Activated T-helper 1 cell treated with anti-CD3 and anti-CD28 coated beads, Interleukin-2, amount 50 U/mL, for 16 hours (primary cell): ENCODE data around the gene CLCN4.

Source experiments
- DNase-seq, 2 donors: peaks; one replicate each; pipeline ENCODE4 v3.0.0-alpha.2; 2020; ENCODE audit warnings: low read depth in 1 of 2, low spot score in 1 of 2

CLCN4 gene

DNA sequence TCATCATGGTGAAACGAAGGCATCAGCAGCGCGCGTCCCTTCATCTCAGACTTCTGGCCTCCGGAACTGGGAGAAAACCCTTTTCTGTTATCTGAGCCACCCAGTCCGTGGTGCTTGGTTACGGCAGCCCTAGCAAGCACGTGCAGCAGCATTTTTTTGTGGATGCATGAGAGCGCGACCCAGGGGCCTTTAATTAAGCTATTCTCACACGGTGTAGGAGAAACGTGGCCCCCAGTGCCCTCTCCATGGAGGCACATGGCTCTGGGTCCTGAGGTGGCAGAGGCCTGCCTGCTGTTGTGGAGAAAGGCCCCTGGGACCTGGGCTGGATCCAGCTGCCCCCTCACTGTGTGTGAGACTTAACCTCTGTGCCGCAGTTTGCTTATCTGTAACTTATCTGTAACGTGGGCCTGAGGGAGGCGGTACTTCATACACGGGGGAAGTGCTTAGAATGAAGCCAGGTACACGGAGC is 9.5 kb downstream of the CLCN4 start:
- no peak for DNase-seq

DNA sequence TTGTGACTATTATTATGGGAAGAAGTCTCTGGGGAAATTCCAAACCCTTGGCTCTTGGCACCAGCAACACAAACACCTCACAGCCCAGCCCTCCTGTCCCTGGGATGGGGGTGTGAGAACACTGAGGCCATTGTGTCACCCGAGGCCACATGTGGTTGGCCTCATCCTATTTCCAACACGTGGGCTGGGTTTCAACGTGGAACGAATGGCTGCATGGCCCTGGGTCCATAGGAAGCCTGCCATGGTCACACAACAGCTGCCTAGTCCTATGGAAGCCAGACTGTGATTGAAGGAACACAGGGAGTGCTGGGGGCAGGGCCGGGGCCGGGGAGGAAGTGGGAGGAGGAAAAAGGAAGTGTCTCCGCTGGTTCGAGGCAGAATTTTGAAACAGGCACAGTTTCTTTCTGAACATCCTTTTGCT is 10.0 kb downstream of the CLCN4 start:
- DNase-seq, result no peak

DNA sequence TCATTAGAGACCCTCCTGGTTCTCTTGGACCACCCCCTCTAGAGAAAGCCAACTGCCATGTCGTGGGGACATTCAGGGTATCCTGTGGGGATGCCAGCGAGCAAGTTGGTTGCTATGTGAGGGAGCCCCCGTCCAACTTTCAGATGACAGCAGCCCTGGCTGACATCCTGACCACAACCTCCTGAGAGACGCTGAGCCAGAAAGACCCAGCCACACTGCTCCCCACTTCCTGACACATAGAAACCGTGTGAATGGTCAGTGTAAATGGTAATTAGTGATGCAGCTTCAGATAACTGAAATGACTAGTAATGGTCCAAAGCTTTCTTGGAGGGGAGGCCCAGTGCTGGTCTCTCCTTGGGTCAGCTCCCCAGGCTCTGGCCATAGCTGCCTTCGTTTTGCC is 10.8 kb downstream of the CLCN4 start:
- DNase-seq, result no peak

DNA sequence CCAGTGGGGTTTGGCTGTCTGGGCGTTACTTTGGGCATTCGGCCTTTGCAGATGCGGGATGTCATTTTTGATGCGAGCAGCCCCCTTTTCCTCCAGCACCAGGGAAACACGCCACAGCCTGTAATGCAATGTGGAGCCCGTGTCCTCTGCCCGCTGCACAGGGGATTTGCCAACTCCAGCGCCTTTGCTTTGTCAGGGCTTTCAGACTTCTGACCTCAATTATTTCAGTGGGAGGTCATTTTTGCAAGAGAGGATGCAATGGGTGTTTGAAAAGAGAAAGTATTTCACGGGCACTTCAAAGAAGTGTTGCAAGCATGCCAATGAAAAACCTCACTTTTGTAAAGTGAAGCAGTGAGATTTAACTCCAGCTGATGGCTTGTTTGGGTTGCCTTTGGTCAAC is 11.5 kb downstream of the CLCN4 start:
- no peak for DNase-seq

DNA sequence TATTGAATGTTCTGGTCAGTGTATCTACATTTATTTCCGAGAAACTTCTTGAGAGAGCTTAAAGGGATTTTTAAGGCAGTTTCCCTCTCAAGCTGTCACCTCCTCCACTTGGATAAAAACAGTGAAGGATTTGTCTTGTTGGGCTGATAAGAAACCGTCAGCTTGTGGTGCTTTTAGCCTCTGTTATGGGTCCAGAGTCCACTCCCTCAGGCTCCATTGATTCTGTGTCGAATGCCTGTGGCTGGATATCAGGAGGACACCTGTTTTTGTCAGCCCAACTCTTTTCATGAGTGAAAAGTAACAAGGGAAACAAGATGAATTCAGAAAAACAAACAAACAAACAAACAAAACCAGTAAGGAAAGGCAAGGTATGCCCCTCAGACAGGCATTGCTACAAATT is 12.4 kb downstream of the CLCN4 start:
- DNase-seq, result no peak

DNA sequence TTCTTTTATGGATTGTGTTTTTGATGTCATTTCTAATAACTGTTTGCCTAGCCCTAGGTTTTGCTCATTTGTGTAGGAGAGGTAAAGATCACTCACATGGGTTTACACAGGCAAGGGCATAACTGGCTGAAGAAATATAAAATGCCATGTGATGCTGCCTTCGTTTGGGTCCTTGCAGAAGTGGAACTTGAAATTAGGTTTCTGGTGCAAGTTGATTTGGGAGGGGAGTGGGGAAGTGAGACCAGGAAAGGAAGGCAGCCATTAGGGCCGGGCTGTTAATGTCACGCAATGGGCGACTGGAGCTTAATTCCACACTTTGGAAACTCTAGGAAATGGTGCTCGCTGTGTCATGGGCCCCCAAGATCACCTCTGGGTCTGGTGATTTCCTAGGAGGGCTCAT is 14.5 kb downstream of the CLCN4 start:
- no peak for DNase-seq

DNA sequence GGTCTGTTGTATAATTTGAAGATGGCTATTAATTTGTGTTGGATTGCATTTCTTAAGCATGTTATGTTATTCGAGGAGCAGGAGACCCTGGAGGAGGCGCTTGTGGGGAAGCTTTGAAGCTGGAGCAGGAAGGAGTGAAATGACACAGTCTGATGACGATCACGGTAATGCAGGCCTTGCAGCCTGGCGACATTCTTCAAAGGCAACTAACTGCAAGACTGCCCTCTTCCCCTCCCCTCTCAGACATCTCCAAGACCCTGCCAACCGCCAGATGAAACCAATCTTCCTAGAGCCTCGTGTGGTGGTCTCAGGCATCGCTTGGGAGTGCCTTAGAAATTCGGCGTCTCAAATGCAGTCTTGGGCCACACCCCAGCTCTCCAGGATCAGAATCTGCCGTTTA is 16.1 kb downstream of the CLCN4 start:
- DNase-seq, result no peak

DNA sequence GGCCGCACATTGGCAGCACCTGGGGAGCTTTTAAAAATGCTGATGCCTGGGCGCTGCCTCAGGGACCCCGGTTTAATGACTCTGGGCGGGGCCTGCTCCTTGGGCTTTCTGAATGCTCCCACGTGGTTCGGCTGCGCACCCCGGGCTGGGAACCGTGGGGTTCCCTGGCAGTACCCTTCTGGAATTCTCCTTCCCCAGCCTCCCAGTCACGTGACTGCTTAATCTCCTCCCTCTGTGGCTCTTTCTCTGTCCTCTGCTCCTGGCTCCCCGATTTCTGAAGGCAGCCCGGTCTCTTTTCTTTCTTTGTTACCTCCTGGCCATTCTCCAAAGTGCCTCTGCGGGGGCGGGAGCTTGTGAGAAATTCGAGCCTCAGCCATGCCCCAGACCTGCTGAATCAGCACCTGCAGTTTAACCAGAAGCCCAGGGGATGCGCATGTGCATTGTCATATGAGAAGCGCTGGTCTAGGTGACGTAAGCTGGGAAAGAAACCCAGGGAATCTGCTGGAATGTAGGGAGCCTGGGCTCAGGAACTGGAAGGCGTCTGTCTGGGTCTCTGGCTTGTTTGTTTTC is 16.6 kb downstream of the CLCN4 start:
- DNase-seq, result no peak

DNA sequence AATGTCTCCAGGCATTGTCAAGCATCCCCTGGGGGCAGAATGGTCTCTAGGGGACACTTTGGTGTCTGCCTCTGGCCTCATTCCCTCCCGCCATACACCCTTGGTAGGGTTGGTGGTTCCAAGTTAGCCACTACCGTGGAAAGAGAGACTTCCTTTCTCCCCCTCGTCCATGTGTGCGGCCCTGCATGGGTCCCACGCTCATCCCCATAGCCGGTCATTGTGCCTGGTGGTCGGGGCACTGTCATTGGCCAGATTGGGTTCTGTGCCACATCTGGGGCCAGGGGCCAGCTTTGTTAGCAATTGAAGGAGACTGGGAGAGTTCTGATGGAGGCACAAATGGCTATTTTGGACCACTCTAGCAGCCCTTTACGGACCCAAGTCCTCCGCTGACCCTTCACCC is 17.3 kb downstream of the CLCN4 start:
- DNase-seq, result no peak

DNA sequence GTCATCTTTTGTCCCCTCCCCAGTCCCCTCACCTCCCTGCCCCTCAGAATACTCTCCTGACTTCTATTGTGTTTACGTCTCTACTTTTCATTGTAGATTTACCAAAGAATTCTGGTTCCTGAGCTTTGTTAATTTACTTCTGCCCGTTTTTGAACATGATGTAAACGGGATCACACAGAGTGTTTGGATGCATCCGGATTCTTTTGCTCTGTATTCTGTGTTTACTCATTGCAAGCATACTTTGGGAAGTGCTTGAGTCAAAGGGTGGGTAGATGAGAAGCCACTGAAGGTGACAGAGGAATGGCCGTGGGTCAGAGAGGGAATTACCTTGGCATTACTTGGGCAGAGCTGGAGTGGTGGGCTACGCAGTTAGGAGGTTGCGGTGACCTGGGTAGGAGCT is 18.0 kb downstream of the CLCN4 start:
- DNase-seq, result no peak

DNA sequence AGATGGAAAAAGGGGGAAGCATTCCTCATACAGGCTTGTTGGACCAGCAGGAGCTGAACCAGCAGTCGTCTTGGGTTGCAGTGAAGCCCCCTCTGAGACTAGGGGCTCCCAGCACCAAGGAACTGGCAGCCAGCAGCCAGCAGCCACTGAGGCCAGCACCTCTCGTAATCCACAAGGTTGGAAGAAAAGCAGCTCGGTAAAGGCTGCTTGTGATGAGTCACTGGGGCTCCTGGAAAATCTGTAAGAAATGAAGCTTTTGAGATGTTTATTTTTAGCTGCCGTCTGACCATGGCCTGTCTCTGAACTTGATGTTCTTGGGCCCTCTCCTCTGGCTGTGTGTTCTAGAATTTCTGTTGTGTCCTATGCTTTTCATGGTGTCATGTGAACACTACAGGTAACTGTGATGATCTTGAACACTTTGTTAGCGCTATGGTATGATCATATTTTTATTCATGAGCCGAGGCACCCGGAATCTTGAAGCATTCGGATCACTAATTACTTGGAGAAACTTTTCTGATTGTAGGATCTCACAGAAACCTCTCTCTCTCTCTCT is 18.6 kb downstream of the CLCN4 start:
- no peak for DNase-seq

DNA sequence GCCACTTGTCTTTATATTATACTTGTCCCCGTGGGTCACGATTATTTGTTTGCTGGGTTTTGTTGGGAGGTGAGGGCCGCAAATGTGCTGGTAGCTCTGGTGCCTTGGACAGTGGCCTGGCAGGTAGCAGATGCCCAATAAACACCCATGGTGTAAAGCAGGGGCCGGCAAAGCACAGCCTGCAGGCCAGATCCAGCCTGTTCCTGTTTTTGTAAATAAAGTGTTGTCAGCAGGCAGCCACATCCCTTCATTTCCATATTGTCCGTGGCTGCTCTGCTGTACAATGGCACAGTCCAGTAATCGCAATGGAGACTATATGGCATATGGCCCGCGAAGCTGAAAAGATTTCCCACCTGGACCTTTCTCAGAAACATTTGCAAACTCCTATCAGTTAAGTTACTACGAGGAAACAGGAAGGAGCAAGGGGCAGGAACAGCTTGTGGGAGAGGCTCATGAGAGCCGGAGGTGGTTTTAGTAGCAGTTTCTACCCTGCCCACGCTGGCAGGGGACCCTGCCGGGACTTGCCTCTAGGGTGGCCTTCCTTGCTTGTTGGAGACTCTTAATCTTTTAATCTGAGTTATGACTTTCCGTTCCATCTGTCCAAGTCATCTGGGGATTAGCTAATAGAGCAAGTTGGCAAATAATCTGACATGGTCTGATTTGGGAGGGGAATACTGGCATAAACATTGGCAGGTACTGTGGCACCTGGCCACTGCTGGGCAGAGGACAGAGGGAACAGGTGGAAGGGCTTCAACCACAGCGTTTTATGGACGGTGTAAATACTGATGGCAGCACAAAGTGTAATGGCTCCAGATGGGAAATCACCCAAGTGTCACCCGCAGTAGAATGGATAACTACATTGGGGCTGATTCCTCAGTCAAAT is 19.6 kb downstream of the CLCN4 start:
- no peak for DNase-seq

DNA sequence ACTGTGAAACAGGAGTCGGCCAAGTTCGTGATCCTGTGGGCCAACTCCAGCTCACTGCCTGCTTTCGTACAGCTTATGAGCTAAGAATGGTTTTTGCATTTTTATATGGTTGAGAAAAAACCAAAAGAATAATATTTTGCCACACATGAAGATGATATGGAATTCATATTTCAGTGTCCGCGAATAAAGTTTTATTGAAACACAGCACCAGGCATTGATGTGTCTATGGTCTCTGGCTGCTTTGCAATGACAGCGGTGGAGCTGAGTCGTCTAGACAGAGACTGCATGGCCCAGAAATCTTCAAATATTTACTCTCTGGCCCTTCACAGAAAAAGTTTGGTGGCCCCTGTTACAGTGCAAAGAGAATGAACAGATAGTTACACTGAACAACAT is 20.2 kb downstream of the CLCN4 start:
- DNase-seq, result no peak

DNA sequence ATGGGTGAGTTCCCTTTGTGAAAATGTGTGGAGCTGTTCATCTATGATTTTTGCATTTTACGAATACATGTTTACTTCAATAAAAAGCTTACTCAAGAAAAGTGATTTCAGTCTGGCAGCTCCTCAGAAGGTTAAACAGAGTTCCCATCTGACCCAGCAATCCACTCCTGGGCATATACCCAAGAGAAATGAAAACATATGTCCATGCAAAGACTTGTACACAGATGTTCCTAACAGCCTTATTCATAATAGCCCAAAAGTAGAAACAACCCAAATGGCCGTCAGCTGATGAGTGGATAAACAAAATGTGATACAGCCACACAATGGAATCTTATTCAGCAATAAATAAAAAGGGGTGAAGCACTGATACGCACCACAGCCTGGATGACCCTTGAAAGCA is 20.8 kb downstream of the CLCN4 start:
- DNase-seq, result no peak

DNA sequence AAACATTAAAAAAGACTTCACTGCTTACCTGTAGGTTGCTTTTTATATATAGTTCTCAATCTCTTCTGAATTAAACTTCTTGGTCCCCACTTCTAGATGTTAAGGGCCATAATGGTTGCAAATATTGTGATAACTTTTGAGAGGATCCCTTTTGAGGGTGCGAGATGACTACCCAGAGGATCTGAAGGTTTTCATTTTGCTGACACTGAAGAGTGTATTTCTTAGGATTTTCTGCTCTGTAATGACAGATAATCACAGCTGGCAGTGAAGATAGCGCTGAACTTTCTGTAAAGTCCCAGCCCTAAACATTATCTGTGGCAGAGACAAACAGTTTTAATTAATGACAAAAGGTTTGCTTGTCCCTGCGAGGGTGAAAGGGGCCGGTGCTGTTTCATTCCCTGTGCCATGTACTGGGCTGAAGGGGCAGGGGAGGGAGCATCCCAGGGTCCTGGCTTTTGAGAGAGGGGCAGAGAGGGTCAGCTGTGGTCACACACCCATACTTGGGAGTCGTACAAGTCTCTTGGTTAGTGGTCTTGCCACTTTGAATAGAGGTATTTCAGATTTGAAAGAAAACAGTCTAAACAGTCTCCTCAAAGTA is 22.2 kb downstream of the CLCN4 start:
- DNase-seq, result no peak

DNA sequence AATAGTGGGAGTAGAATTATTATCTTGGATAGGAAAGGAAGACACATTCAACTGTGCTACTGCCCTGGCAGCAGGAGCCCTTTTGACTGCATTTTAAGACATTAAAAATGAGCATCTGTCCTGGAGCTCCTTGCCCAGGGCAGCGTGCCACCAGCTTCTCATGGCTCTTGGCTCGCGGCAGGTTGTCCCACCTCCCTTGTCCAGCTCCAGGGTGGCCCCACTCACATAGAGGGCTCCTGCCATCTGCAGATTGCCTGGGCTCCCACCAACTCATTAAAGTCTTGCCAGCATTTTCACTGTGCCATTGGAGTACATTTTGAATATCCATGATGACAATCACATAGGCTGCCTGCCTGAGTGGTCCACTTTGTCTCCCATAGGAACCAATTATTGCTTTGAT is 27.0 kb downstream of the CLCN4 start:
- no peak for DNase-seq

DNA sequence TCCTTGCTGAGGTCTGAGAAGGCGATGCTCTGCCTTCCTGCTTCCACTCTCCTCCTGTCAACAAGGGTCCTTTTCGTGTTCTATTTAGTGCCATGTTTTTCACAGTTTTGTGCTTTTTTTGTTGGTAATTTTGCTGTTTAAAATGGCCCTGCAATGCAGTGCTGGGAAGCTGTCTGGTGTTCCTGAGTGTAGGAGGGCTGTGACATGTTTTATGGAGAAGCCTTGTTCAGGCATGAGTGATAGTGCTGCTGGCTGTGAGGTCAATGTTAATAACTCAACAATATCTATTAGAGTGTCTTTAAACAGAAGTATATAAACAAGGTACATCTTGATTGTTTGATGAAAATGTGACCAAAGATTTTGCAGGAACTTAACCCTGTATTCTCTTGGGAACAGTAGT is 27.6 kb downstream of the CLCN4 start:
- DNase-seq, result no peak

DNA sequence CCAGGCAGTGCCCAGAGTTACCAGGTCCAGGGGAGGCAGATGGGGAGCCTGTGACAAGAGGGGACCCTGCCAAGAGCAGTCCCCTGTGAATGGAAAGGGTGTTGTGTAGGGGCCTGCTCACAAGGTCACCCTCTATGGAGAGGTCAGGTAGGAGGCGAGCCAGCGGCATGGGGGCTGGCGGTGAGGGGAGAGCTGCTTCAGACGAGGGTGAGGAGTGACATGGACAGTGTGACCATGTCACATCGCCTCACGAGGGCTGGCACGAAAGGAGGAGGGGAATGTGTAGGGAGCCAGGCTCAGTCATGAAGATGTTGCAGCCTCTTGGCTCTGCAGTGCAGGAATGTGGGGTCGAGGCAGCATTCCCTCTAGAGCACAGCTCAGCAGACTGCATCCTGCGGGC is 29.6 kb downstream of the CLCN4 start:
- DNase-seq, result no peak

DNA sequence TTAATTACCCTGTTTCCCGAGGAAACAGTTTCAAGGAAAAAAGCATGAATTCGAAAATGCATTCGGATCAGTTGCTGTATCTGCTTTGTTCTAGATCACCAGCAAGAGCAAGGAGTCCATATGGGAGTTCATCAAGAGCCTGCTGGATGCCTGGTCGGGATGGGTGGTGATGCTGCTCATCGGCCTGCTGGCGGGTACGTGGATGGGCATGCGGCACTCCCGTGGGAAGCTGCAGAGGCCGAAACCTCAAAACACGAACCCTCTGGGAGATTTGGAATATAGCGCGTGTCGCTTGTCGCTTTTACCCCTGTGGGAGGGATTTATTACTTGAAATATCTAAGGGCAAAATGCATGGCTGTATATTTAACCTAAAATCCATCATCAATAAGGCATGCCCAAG is 30.6 kb downstream of the CLCN4 start:
- DNase-seq, result no peak

DNA sequence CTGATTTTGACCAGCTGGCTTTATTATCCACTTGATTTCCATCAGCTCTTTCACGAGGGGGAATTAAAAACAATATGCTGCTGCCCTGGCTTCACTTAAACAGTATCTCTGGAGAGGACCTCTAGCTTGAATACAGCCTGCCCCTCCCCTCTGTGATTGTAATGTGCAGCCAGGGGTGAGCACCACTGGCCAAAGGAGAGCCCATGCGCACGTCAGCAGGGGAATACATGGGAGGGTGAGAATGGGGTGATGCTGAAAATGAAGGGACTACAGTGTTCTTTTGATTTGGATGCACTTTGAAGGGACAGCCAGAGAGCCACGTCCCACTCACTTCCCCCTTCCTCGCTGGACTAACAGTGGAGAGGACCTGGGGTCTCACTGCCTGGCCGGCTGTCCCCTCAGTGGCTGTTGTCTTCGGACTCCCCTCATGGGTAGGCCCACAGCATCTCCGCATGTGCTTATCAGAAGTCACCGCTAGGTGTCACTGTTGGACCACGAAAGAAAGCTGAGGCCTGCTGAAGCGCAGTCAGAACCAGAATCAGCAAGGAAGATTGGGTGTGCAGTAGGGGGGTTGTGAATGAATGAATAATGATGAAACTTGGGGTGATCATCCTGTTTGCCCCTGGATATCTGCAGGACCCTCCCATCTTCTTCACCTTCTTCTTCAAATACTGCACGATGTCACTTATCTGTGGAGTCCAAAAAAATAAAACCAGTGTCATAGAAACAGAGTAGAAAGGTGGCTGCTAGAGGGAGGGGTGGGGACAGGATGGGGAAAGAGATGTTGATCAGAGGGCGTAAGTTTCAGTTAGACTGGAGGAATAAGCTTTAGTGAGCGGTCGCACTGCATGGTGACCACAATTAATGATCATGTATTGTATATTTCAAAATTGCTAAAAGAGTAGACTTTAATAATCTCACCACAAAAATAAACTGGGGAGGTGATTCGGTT is 32.8 kb downstream of the CLCN4 start:
- DNase-seq, result peak; percentile 32 to 65

DNA sequence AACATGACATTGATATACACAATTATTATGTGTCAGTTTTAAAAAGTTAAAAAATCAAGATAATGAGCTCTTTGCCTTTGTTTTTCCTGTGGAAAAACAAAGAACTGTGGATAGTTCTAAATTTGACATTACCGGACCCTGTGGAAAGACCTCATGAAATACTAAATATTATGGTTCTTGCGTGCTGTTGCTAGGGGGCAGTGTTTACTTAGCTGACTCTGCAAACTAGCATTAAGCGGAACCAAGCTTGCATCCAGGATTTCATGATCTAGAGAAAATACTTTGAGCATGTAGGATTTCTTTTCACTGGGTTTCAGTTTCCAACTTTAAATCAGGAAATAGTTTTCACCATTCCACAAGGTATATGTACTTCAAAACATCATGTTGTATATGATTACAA is 33.6 kb downstream of the CLCN4 start:
- no peak for DNase-seq
